CD4-positive, alpha-beta T cell treated with Interleukin-4 for 1 hour (primary cell): Measurements from ENCODE around the gene SYNPO.

Experiments
- DNase-seq, 2 donors: peaks; one replicate each; pipeline ENCODE4 v3.0.0-alpha.2; 2020 to 2022

Gene SYNPO

DNA sequence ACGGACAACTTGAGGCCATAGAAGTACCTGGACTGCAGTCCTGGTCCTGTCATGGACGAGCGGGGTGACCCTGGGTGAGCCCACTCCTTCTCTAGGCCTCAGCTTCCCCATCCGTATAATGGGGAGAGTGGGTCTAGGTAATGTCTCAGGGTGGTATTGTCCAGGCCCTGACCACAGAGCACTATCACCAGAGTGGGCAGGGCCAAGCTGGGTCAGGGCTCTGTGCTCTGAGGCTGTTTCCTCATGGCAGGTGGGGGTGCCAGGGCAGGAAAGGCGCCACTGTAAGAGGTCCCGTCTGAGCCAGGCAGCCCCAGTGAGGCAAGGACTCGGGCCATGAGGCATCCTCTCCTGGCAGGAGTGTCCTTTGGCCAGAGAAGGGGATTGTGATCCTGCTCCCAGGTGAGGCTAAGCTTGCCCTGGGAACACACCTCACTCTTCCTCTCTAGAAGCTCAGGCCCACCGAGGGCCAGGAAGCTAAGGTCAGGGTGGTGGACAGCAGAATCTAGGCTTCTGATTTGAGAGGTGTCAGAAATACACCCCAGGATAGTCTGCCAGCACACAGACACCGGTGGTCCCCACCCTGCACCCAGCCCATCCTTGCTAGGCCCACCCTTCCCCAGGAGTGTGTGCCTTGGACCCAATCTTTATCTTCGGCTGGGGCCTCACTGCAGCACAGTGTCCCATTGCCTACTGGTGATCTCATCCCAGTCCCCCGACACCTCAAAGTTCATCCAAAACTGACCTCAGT lies 19.1 kb downstream of the SYNPO start:
- no peak for DNase-seq

DNA sequence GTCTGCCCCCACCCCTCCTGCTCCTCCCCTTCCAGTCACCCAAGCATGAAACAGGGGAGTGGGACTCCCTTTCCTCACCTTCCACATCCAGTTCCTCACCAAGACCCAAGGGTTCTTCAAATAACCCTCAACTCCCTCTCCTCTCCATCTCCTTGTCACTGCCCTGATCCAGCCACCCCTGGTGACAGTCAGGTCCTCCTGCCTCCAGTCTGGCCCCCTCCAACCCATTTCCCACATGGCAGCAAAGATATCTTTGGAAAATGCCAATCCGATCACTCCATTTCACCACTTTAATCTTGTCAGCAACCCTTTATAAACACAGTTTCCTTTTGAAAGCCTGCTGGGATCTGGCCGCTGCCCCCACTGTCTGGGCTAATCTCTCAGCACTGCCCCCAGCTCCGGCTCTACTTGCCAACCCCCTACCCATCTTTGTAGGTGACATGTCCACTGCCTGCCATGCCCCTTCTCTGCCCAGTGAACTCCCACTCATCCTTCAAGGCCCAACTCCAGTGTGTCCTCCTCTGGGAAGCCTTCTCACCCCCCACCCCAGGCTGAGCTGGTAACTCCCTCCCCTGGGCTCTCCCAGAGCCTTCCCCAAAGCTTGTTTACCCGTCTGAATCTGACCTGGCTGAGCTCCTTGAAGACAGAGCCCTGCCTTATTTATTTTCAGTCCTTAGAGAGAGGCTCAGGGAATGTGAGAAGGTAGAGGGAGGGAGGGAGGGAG lies 19.8 kb downstream of the SYNPO start:
- no peak for DNase-seq

DNA sequence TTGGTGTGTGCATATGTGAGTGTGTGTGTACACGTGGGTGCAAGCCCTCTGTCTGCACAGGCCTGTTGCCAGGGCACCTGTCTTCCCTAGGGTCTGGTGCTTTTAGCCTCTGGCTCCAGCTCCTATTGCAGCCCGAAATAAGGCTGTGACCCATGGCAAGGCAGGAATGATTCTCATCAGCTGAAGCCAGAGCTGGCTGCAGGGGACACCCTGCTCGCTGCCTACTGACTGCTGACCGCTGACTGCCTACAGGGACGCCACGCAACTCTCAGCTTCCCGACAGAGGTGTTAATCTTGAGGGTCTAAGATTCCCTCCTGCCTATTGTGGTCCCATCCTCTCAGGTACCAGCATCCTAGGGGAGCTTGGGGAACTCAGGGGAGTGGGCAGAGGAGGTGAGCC lies 20.6 kb downstream of the SYNPO start, which contains the start of gene MYOZ3:
Gene MYOZ3 (plus strand): TSS at position 166 of the 400 bp plus-strand sequence. CDS start 1,691 bp downstream, outside the sequence.
- DNase-seq, result no peak

DNA sequence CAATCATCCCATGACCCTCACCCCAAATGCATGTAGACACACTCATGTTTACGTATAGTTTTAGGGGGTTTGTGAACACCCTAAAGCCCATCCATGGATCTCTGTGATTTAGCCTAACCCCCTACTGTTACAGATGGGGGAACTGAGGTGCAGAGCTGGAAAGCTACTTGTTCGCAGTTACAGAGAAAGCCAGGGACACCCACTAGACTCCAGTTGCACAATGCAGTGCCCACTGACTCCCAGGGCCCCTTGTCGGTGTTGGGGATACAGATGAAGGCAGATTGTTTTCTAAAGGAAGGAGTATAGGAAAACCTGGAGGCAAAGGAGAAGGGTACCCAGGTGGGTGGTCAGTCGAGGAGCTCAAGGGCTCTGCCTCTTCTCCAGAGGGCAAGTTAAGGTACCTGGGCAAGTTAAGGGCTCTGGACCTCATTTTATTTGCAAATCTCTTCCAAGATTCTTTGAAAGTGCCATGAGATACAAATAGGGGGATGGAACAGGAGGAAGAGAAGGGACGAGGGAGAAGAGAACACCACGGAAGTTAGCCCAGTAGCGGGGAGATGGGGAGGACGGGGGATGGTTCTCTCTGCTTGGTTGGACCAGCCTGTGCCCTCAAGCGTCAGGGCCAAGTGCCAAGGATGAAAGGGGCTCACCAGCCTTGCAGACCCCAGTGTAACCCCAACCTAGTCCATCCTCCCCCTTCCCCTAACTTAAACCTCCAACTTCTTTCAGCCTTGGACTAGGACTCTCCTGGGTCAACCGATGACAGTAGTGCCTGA lies 21.5 kb downstream of the SYNPO start:
- DNase-seq, result no peak

DNA sequence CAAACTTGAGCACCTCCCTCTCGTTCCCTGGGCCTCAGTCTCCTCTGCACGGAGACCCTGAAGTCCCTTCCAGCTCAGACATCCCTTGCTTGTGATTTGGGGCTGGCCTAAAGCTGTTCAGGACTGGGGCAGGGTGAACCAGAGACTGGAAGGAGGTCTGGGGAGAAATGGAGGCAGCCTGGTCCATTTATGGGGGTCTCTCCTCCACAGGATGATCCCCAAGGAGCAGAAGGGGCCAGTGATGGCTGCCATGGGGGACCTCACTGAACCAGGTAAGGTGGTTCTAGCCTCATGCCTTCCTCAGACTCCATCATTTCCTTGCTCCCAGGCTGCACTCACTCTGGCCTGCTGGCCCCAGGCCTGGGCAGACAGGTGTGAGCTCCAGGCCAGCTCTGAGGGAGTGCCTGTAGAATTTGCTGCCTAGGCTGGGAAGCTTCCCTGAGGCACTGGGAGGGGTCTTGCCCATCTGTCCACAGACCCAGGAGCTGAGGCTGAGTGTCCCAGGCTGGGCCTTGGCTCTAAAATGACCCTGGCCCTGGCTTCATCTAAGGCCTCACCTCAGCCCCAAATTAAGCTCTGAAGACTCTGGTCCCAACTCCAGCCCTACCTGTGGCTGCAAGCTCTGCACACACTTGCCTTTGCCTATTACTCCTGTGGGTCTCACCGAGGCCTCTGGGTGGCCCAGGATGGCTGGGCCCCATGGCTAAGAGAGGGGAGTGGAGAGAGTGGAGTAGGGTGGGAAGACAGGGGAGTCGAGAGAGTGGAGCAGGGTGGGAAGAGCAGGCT lies 22.5 kb downstream of the SYNPO start:
- DNase-seq, result no peak

DNA sequence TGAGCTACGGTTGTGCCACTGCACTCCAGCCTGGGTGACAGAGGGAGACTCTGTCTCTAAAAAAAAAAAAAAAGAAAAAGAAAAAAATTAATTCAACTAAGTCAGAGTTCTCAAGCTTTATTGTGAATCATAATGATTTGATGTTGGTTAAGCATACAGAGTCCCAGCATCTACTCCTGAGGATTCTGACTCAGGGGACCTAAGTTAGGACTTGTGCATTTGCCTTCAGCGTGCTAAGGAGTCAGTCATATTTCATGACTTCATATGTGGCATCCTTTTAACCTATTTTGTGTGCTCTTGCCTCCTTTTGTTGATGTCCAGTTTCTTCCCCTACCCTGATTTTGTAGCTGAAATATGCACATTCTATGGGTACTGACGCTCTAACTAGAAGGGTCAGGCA lies 23.5 kb downstream of the SYNPO start:
- DNase-seq, result no peak

DNA sequence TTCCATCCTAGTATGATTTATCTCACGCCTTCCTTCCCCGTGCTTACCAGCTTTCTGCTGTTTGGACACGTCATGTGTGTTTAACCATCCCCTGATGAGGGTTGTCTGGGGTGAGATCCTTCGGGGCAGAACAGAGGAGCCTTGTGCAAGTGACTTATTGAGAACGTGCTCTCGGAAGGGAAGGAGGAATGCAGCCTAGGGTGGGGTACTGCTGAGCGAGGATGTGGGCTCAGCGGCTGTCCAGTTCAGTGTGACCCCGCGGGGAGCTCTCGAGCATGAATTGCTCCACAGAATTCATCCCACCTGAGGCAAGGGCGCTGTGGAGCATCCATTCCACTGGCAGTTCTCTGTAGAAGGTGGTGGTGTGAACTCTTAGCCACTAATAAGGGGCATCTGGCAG lies 24.6 kb downstream of the SYNPO start:
- no peak for DNase-seq

DNA sequence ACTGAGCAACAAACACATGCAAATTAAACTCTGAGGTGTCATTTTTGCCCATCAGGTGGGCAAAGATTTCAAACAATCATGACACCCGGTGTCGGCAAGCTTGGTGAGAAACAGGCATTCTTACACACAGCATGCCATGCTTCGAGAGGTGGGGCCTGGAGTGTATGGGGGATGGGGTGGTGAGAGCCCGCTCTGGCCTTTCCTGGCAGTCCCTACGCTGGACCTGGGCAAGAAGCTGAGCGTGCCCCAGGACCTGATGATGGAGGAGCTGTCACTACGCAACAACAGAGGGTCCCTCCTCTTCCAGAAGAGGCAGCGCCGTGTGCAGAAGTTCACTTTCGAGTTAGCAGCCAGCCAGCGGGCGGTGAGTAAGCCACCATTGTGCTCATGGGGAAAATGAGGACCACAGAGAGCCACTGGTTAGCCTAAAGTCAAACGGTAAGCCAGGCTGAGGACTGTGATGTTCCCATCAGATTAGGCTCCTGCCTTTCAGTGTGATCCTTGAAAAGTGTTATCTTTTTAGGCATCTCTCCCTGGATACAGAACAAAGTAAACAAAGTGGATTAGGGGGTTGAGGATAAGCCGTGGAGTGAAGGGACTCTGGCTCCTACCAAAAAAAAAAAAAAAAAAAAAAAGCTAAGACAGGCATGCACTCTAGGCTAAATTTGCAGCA lies 30.0 kb downstream of the SYNPO start:
- DNase-seq, result no peak

DNA sequence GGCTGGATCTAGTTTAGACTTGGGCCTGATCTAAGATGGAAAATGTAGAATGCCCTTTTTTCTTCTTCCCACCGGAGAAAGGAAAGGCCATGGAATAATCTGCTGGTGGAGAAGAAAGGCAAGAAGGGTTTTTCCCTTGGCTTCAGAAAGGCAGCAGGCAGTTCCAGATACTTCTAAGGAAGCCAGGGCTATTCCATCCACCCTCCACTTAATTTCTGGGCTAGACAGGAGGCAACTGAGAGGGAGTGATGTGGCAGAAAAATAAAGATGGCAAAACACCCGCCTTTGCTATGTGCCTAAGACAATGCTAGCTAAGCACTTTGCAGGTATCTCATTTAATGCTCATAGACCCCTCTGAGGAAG lies 30.5 kb downstream of the SYNPO start:
- DNase-seq, result no peak

DNA sequence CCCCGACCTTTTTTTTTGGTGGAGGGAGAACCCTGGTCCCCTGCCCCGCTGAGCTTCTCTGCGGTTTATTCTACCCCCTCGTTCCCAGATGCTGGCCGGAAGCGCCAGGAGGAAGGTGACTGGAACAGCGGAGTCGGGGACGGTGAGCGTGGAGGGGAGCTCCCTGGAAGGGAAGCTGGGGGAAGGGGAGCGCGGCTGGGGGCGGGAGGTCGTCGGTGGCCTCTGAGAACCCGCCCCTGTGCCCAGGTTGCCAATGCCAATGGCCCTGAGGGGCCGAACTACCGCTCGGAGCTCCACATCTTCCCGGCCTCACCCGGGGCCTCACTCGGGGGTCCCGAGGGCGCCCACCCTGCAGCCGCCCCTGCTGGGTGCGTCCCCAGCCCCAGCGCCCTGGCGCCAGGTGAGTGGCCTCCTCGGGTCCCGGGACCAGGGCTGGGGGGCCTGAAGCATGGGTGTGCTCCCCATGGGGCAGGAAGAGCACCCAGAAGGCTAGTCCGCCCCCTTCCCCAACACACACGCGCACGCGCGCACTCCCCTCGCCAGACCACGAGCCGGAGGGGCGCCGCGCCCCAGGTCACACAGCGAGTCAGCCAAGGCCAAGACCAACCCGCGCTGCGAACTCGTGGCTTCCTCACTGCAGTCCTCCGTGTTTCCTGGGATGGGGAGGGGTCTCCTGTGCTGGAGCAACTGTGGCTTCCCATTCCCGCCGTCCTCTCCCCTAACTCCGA lies 31.2 kb downstream of the SYNPO start:
- DNase-seq, result no peak

DNA sequence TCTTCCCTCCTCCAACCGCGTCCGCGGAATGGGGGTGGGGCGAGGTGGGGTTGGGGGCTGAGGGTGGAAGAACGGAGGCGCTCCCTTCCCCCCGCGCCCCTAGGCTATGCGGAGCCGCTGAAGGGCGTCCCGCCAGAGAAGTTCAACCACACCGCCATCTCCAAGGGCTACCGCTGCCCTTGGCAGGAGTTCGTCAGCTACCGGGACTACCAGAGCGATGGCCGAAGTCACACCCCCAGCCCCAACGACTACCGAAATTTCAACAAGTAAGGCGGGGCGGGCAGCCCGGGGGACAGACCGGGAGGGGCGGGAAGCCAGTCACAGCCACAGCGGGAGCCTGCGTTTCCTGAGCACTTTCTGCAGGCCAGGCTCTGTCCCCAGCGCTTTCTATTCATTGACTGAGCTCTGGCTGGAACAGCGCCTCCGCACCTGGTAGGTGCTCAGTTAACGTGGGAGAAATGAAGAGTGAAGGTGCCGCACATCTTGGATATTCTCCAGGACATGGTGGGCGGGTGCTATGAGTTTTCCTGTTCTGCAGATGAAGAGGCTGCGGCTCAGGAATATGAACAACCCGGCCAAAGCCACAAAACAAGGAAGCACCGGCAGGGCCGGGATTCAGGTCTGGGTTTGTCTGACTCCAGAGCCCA lies 31.9 kb downstream of the SYNPO start:
- no peak for DNase-seq

DNA sequence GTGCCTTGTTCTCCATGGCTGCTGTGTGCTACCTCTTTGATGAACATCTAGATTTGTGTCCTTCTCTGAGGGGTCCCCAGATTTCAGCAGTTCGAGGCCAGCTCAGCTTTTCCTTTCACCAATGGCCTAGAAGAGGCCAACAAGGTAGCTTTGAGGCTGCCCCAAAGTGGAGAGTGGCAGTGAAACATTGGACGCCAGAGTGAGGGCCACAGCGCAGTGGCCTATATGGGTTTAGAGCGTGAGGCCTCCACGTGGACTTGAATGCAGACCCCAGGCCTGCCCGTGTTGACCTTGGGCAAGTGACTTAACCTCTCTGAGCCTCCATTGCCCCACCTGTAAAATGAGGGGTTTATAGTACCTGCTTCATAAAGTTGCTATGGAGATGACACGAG lies 32.4 kb downstream of the SYNPO start:
- no peak for DNase-seq

DNA sequence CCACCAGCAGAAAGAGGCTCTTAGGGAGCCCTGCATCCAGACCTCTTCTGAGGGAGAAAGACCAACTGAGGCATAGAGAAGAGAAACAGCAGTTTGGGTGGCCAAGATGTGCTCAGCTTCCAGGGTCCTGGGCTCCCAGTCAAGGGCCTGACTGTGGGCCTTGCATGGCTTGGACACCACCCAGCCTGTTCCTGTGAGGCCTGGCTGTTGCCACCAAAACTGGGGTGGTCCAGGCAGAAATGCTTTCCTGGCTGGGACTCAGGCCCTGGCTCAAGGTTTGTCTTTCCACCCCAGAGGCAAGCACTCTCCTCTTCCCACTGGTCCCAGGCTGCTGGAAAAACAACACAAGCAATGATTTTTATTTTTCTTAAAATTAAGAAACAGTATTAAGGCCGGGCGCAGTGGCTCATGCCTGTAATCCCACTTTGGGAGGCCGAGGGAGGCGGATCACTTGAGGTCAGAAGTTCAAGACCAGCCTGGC lies 33.9 kb downstream of the SYNPO start:
- DNase-seq, result no peak

DNA sequence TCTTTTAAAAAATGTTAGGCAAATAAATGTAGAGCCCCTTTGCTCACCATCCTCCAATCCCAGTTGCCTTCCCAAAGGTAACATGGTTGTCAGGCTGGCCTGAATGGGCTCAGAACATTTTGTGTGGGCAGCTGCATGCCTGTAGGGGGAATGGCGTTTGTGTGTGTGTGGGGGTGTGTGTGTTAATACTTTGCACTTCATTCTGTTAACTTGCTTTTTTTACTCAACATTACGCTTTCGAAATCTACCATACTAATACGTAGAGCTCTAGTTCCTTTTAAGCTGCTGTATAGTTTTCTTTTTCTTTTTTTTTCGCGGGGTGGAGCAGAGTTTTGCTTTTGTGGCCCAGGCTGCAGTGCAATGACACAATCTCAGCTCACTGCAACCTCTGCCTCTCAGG lies 34.6 kb downstream of the SYNPO start:
- DNase-seq, result no peak

DNA sequence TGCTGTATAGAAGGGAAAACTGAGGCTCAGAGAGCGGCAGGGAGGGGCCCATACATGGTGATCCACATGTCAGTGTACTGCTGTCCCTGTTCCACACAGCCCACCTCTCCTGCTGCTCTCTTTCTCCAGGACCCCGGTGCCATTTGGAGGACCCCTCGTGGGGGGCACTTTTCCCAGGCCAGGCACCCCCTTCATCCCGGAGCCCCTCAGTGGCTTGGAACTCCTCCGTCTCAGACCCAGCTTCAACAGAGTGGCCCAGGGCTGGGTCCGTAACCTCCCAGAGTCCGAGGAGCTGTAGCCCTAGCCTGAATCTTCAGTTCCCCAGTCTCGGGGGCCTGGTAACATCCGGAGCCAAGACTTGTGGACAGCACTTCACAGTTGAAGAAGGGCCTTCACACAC lies 36.1 kb downstream of the SYNPO start:
- DNase-seq, result no peak

DNA sequence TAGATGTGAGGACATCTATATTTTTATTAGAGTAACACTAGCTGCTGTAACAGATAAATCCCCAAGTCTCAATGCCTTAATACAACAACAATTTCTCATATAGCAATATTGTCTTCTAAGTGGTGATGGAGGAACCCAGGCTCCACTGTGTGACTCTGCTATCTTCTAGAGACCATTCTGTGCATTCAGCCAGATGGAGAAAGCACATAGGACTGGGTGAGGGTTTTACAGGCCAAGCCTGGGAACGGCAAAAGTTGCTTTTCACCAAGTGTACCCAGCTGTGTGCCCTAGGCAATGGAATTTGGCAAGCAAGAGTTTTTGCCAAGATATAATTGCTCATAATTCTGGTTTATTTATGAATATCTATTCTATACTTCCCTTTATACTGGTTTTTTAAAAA lies 48.7 kb downstream of the SYNPO start:
- DNase-seq, result no peak

DNA sequence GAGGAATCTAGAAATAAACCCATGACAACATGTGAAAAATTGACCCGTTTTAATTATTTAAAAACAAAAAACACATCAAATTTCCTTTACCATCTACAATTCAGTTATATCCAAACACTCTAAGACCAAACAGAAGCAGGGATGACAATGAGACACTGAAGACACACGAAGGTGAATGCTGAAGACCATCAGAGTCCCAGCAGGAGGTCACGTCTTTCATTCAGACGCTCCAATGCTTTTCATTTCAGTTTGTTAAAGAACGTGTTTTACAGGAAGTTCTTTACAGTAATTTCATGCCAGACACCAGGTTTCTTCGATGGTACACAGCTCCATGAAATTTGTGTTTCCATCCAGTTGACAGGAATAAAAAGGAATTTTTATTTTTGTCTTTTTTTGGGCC lies 50.3 kb downstream of the SYNPO start:
- no peak for DNase-seq

DNA sequence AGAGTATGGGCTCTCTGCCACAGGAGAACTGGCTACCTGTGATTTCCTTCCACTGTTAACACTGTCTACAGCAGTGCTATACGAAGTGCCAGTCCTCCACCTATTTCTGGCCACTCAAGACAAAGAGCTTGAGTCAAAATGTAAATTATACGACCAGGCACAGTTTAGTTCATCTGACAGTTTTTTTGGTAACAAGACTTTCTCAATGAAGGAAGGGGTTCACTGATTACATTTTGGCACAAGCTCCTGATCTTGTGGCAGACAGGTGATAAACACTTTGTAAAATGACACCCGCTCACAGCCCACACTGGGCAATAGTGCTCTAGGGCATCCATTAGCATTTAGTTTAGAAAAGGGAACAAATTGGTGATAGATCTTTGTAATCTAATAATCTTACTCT lies 51.8 kb downstream of the SYNPO start:
- no peak for DNase-seq

DNA sequence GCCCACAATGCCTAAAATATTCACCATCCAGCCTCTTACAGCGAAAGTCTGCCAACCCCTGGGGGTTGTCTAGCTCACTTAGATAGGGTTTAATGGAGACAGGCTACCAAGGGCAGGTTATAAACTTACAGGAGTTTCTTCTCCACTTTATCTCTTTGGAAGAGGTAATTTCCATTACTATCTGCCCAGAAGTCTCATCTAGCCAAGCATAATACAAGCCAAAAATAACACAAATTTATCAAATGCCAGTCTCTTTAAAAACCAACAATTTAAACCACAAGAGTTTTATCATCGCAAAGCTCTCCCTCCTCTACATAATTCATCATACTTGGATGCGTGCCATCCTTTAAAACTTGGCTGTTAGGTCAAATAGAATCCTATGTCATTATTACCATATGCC lies 54.2 kb downstream of the SYNPO start:
- DNase-seq, result no peak

DNA sequence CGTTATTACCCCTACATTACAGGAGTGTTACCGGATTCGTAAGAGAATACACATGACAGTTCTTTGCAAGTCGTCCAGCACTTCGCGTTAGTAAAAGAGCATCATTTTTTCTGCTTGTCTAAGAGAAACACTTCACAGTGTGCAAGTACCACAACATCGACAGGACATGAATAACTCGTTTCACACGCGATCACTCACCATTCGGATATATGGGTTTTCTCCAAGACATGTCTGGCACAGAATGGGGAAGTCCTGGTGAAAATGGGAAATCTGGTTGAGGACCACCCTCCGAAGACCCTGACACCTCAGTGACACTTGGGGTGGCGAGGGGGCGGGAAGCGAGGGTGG lies 59.8 kb downstream of the SYNPO start:
- DNase-seq, result no peak
